SKM-1 (cell line): ENCODE data around the gene OR1A1.
A peak's percentile ranks its signal among the peaks of the same experiment; 100 is the strongest.
"Not testable (repeated sequence)": the region's sequence is repeated elsewhere in the genome, so short reads cannot be mapped to it uniquely, and the experiment has no call there.

Experiments
- DNase-seq: peaks from one replicate; lab custom pipeline; 2025; ENCODE audit not compliant: unreplicated experiment; lab: John Stamatoyannopoulos, UW

Gene OR1A1, protein sequence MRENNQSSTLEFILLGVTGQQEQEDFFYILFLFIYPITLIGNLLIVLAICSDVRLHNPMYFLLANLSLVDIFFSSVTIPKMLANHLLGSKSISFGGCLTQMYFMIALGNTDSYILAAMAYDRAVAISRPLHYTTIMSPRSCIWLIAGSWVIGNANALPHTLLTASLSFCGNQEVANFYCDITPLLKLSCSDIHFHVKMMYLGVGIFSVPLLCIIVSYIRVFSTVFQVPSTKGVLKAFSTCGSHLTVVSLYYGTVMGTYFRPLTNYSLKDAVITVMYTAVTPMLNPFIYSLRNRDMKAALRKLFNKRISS

GRCh38 chr17:3207367-3207766 lies at the start of gene OR1A1:
Gene OR1A1, plus strand, starts transcription at chr17:3207667. Its CDS starts 7,954 bp downstream, at chr17:3215621.
- no peak for DNase-seq

GRCh38 chr17:3167574-3167973 lies 39.9 kb upstream of the OR1A1 start:
- no peak for DNase-seq

GRCh38 chr17:3189961-3190360 lies 17.5 kb upstream of the OR1A1 start:
- DNase-seq: no peak

- no peak for DNase-seq
Measured at GRCh38 chr17:3197219-3197618, 10.2 kb upstream of the OR1A1 start, which contains the start of gene OR1A2. Gene OR1A2, plus strand, starts transcription at chr17:3197519. Its CDS starts 0 bp downstream, at chr17:3197519.

DNA sequence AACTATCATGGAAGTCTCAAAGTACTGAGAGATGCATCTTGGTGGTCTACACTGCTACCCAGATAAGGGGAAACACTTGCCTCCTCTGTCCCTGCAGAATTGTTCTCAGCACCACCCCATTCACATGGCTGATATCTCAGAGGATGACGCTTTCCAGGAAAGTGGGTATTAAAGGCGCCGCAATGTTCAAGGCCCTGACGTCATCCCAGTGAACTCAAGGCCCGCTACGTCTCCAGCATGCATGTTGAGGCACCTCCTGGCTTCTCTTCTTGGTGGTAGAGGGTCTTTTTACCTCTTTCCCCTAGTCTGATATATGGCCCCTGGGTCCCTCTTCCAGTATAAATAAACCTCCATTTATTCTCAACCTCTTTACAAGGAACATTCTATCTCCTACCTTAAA lies 1.0 kb downstream of the OR1A1 start:
- no peak for DNase-seq

- DNase-seq: no peak
Measured at GRCh38 chr17:3213001-3213400, 5.5 kb downstream of the OR1A1 start.

GRCh38 chr17:3213587-3213986 lies 6.1 kb downstream of the OR1A1 start:
- no peak for DNase-seq

- not testable (repeated sequence) for DNase-seq
Measured at GRCh38 chr17:3219978-3220377, 12.5 kb downstream of the OR1A1 start.

GRCh38 chr17:3221850-3222249 lies 14.4 kb downstream of the OR1A1 start:
- DNase-seq: no peak

DNA sequence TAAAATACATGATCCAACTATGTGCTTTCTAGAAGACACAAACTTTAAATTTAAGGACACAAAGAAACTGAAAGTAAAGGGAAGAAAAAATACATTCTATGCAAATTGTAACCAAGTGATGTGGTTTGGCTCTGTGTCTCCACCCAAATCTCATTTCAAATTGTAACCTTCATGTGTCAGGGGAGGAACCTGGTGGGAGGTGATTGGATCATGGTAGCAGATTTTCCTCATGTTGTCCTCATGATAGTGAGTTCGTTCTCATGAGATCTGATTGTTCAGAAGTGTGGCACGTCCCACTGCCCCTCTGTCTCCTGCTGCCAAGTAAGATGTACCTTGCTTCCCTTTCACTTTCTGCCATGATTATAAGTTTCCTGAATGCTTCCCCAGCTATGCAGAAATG lies 15.0 kb downstream of the OR1A1 start:
- DNase-seq: no peak

- not testable (repeated sequence) for DNase-seq
Measured at GRCh38 chr17:3224721-3225352, 17.4 kb downstream of the OR1A1 start.

GRCh38 chr17:3232300-3232699 lies 24.8 kb downstream of the OR1A1 start:
- not testable (repeated sequence) for DNase-seq

DNA sequence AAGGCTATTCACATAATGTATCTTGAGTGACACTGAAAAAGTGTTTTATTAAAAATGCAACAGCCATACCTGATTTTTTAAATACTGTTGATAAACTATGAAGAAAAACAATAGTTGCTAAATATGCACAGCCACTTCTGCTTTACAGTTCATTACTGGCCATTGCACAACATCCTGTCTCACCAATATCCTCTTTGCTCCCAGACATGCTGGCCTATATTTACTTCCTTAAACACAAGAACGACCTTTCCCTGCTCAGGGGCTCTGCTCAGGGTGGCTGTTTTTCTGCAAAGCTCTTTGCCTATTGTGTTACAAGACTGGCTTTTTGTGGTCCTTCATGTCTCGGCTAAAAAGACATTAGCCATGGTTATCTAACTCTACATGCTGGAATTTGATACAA lies 31.2 kb downstream of the OR1A1 start:
- peak; percentile 22 for DNase-seq

GRCh38 chr17:3241044-3241443 lies 33.6 kb downstream of the OR1A1 start:
- DNase-seq: not testable (repeated sequence)

GRCh38 chr17:3244841-3245240 lies 37.4 kb downstream of the OR1A1 start:
- not testable (repeated sequence) for DNase-seq

DNA sequence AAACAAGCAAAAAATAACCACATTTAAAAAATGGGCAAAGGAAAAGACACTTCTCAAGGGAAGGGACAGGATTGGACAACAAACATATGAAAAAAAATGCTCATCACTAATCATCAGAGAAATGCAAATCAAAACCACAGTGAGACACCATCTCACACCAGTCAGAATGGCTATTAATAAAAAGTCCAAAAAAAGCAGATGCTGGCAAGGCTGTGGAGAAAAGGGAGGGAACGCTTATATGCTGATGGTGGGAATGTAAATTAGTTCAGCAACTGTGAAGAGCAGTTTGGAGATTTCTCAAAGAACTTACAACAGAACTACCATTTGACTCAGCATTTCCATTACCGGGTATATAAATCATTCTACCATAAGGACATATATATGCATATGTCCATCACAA lies 41.5 kb downstream of the OR1A1 start:
- DNase-seq: not testable (repeated sequence)

- DNase-seq: no peak
Measured at GRCh38 chr17:3256575-3256974, 49.1 kb downstream of the OR1A1 start.

GRCh38 chr17:3260163-3260562 lies 52.7 kb downstream of the OR1A1 start:
- DNase-seq: no peak

DNA sequence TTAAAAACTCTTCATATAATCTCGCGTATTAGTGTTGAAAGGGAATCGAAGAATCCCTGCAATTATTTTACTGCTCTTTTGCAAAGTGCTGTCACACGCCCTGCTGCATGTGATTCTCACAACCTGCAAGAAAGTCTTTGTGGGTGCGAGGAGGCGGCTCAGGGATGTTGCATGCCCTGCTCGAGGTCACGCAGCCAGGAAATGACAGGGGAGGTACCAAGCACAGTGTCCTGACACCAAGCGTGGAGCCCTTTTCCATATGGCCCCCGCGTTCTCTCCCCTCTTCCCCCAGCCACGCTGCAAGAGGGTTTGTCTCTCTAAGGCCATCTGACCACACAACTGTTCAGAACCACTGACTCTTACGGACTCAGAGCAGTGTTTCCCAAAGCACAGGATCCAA lies 53.1 kb downstream of the OR1A1 start:
- DNase-seq: no peak
